GM15510 (cell line): ENCODE results near the gene CREB5.

Experiments
- POLR2A ChIP-seq: IDR thresholded peaks from 3 replicates; pipeline ENCODE4 v1.6.1; 2011; ENCODE audit warnings: borderline replicate concordance; ENCODE audit not compliant: insufficient read length; ENCODE audit errors: extremely low read depth

The CREB5 gene

DNA sequence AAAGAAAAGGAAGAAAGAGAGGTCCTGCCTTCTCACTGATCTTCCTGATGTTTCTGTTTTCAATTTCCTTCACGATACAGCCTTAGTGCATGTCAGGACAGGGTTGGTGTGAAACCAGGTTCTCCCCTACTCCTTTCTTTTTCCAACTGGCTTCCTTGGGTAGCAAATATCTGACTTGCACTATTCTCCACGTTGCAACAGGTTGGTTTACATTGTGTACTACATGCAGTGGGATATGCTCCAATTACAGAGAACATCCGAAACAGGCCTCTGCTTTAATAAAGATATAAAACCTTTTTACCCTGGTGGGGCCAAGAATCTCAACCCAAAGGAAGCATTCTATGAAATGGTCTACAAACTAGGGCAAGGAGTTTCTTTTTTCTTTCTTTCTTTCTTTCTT, 16.9 kb upstream of the CREB5 start:
- TF ChIP-seq POLR2A = no peak

DNA sequence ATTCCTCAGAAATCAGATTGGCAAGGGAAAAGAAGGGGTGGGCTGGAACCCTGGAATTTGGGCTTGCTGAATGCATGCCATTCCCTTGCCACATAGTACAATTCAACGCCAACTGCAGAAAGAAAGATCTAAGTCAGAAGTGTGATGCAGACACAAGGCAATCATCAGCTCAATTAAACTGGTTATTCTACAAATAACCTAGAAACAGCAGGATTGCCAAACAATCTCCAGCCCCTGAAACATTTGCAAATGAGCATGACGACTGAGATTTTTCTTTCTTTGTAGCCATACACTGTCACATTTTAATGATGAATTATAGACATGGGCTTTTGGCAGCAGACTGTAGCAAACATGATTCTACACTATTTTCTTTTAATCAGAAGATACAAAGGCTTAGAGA, 16.5 kb upstream of the CREB5 start:
- TF ChIP-seq POLR2A = no peak

- no peak for TF ChIP-seq POLR2A
These were observed 15.2 kb upstream of the CREB5 start for GRCh38 chr7:28397141-28397540.

DNA sequence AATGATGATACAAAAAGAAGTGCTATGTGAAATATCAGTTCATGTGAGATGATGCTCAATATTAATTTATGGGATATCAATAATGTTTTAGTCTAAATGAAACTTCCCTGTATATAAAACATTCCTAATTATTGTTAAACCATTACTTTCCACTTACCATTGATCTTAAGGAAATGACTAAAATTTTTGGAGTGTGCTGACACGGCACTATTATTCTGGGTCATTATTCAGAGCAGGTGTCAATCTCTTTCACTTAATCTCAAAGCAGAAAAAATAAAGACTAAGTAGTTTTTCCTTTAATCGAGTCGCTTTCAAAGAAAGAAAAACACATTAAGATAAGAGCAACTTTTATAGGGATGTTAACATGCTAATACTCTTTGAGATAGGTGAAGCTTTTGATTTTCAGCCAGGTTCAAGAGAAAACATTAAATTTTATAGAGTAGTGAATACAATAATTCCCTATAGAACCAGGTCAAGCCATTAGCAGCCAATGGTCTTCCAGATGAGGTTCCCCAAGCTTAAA, 11.4 kb upstream of the CREB5 start:
- no peak for TF ChIP-seq POLR2A

GRCh38 chr7:28405662-28406061, 6.7 kb upstream of the CREB5 start:
- TF ChIP-seq POLR2A = no peak

DNA sequence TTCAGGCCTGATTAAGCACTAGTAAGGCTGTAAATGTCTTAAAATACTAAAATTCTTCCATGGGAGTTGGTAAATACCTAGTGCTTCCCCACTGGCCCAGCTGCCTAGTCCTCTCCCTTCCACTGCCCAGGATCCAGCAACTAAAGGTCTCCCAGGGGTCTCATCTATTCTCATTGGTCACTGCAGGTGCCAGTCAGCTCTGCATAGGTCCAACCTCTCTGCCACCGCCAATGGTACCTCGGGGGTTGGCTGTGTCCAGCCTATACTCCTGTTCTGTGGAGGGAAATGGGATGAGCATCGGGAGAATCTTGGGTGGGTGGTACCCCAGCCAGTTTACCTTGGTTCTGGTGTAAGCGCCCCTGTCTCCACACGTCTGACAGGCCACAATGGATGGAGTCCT, 6.1 kb upstream of the CREB5 start:
- TF ChIP-seq POLR2A = no peak

DNA sequence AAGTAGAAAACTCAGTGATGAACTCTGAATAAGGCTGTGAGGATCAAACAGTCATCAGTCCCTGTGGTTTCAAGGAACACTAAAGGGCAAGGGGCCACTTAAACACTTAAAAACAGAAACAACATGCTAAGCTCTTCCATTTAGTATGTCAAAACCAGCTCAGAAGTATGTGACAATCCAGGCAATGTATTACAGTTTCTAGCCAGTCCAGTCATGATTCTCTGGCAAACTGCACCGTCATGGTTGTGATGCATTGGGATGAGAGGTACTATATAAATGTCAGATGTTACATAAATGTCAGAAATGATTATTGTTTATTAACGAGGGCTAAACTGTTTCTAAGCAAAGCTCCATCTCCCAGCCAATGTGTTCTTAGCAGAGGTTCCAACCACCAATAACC, 4.7 kb upstream of the CREB5 start:
- TF ChIP-seq POLR2A = no peak

GRCh38 chr7:28408105-28408959, 4.0 kb upstream of the CREB5 start:
- no peak for TF ChIP-seq POLR2A

- TF ChIP-seq POLR2A = no peak
These were observed 3.2 kb upstream of the CREB5 start for GRCh38 chr7:28408960-28409715.

GRCh38 chr7:28409716-28410627, 2.3 kb upstream of the CREB5 start:
- peak; percentile 17 for TF ChIP-seq POLR2A

DNA sequence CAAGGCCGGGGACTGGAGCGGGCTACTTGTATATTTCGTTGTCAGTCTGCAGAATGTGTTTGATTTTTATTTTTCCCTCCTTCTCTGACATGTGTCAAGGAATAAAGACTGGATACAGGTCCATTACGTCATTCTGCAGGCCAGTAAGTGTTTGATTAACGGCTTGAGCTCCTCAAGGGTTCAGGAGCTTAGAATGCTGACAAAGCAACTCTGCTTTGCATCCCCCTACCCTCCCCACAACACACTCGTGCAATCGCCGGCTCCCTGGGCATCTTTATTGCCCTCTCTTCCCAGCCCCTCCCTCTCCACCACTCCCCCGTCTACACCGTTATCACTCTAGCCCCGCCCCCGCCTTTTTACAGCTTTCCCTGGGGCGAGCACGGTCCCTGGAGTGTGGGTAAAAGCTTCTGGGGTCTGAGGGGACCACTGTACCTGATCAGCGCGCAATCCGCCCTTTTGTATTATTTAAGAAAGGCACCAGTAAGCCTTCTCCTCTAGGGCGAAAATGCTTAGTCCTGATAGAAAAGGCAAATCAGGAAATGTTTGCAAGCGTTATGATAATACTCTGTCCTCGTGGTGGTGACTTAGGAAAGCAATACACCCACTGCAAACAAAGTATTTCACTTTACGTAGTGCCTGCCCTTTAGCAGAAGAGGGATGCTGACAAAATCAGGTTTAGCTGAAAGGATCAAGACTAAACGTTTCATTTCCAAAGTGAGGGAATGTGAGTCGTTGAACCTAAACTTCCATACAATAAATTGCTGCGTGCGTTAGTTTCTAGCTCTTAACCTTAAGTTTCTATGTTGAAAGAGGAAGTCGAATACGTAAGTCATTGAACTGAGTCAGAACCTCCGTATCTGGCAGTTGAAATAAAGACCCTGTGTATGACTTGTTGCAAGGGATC, 1.4 kb upstream of the CREB5 start:
- no peak for TF ChIP-seq POLR2A

GRCh38 chr7:28413011-28413410, 693 bp downstream of the CREB5 start:
- no peak for TF ChIP-seq POLR2A

DNA sequence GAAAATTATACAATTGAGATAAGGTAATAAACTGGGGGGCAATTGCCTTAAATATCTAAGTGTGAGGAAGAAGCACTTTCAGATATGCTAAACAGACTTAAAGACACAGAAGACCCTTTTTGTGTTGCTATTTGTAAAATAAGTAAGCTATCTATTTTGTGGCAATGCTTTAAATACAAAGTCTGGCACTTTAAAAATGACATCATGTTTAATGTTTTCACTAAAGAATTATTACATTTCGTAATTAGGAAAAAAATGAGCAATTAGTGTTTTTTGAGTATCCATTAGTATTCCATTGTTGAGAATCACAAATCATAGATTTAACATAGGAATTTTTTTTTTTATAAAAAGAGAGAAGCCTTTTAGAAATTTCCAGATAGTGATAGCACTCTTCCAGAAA, 2.1 kb downstream of the CREB5 start:
- no peak for TF ChIP-seq POLR2A
